Measurements from ENCODE around the gene ZMYND15. TPM values are rescaled to one million over a fixed set of nuclear protein-coding genes. Genes with fewer than 3 reads are reported as not detected.
"Not testable (repeated sequence)": the region's sequence is repeated elsewhere in the genome, so short reads cannot be mapped to it uniquely, and the experiment has no call there.

Gene ZMYND15
- total RNA-seq: 0.18 and 0.22 TPM in 2 replicates
- long read RNA-seq: 0 reads

- Mint-ChIP-seq H3K36me3 (ENCODE audit: insufficient read depth) (no peaks in the 10 kb centered on the region), H3K9me3 (ENCODE audit: low read depth) (no peaks in the 10 kb centered on the region), H3K27ac (peak within 1 kb of the TSS; percentile 69), H3K4me1 (ENCODE audit: low read depth) (peaks cover 6% of the 10 kb centered on the region), H3K4me3 (ENCODE audit: low read depth) (peak within 1 kb of the TSS; percentile 70), H3K27me3 (peaks cover 80% of the 10 kb centered on the region)
- no peak for TF ChIP-seq CTCF (IDR thresholded peaks at IDR 0.05; ENCODE audit: unreplicated experiment)
- peak; percentile 51 for DNase-seq (ENCODE audit: low spot score, unreplicated experiment)
Observed at GRCh38 chr17:4739122-4740024, at the start of gene ZMYND15, which contains the start of gene CXCL16. TSS of gene ZMYND15 (plus strand) at chr17:4739833. CDS start at chr17:4740549, 716 bp downstream. TSS of gene CXCL16 (minus strand) at chr17:4739928. CDS start at chr17:4739339, 589 bp downstream.

- DNase-seq (ENCODE audit: low spot score, unreplicated experiment); H3K27ac Mint-ChIP-seq; H3K4me1 Mint-ChIP-seq (ENCODE audit: low read depth); H3K4me3 Mint-ChIP-seq (ENCODE audit: low read depth); H3K27me3 Mint-ChIP-seq: not testable (repeated sequence)
- Mint-ChIP-seq H3K36me3 (ENCODE audit: insufficient read depth) (peaks cover 42% of the 10 kb centered on the region), H3K9me3 (ENCODE audit: low read depth) (peaks cover 17% of the 10 kb centered on the region)
Observed at GRCh38 chr17:4689872-4690271, 49.8 kb upstream of the ZMYND15 start.

GRCh38 chr17:4690745-4691144, 48.9 kb upstream of the ZMYND15 start:
- H3K4me1 Mint-ChIP-seq (ENCODE audit: low read depth): no peaks in the 10 kb centered on the region
- peaks cover 38% of the 10 kb centered on the region for H3K36me3 Mint-ChIP-seq (ENCODE audit: insufficient read depth)
- H3K9me3 Mint-ChIP-seq (ENCODE audit: low read depth): peaks cover 17% of the 10 kb centered on the region
- H3K27me3 Mint-ChIP-seq: no peaks in the 10 kb centered on the region
- peak overlapping the region; percentile 38 for H3K27ac Mint-ChIP-seq
- H3K4me3 Mint-ChIP-seq (ENCODE audit: low read depth): no peak overlapping the region
- TF ChIP-seq CTCF (IDR thresholded peaks at IDR 0.05; ENCODE audit: unreplicated experiment): no peak
- no peak for DNase-seq (ENCODE audit: low spot score, unreplicated experiment)

GRCh38 chr17:4691686-4692085, 47.9 kb upstream of the ZMYND15 start:
- H3K9me3 Mint-ChIP-seq (ENCODE audit: low read depth): peaks cover 17% of the 10 kb centered on the region
- H3K36me3 Mint-ChIP-seq (ENCODE audit: insufficient read depth): peaks cover 38% of the 10 kb centered on the region
- no peaks in the 10 kb centered on the region for H3K4me1 Mint-ChIP-seq (ENCODE audit: low read depth)
- H3K27ac Mint-ChIP-seq: peak overlapping the region; percentile 54
- no peaks in the 10 kb centered on the region for H3K27me3 Mint-ChIP-seq
- no peak for TF ChIP-seq CTCF (IDR thresholded peaks at IDR 0.05; ENCODE audit: unreplicated experiment)
- no peak for DNase-seq (ENCODE audit: low spot score, unreplicated experiment)
- no peak overlapping the region for H3K4me3 Mint-ChIP-seq (ENCODE audit: low read depth)

- no peak overlapping the region for H3K4me3 Mint-ChIP-seq (ENCODE audit: low read depth)
- TF ChIP-seq CTCF (IDR thresholded peaks at IDR 0.05; ENCODE audit: unreplicated experiment): no peak
Observed at GRCh38 chr17:4693416-4693815, 46.2 kb upstream of the ZMYND15 start.

More at GRCh38 chr17:4693416-4693815, 46.2 kb upstream of the ZMYND15 start:
- DNase-seq (ENCODE audit: low spot score, unreplicated experiment): no peak
- H3K27me3 Mint-ChIP-seq: no peaks in the 10 kb centered on the region
- H3K4me1 Mint-ChIP-seq (ENCODE audit: low read depth): no peaks in the 10 kb centered on the region
- H3K27ac Mint-ChIP-seq: no peak overlapping the region
- peaks cover 11% of the 10 kb centered on the region for H3K9me3 Mint-ChIP-seq (ENCODE audit: low read depth)
- peaks cover 30% of the 10 kb centered on the region for H3K36me3 Mint-ChIP-seq (ENCODE audit: insufficient read depth)

Data from progenitor cell of endocrine pancreas (in vitro differentiated cells).